C4-2B (cell line): ENCODE measurements around the gene AGMAT.

Experiments used
- H3K27ac ChIP-seq: fragments of 450-650 bp; 2 replicates; pipeline ENCODE4 v1.5.1; 2017
- ZFX ChIP-seq: fragments of 450-650 bp; IDR thresholded peaks from 2 replicates; pipeline ENCODE4 v1.6.1; 2017
- TF ChIP-seq, protein P1 (sequence below): fragments of 450-650 bp; conservative IDR thresholded peaks from 2 replicates; pipeline ENCODE4 v1.5.1; 2017; ENCODE audit warnings: mild to moderate bottlenecking

AGMAT gene, protein sequence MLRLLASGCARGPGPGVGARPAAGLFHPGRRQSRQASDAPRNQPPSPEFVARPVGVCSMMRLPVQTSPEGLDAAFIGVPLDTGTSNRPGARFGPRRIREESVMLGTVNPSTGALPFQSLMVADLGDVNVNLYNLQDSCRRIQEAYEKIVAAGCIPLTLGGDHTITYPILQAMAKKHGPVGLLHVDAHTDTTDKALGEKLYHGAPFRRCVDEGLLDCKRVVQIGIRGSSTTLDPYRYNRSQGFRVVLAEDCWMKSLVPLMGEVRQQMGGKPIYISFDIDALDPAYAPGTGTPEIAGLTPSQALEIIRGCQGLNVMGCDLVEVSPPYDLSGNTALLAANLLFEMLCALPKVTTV

DNA sequence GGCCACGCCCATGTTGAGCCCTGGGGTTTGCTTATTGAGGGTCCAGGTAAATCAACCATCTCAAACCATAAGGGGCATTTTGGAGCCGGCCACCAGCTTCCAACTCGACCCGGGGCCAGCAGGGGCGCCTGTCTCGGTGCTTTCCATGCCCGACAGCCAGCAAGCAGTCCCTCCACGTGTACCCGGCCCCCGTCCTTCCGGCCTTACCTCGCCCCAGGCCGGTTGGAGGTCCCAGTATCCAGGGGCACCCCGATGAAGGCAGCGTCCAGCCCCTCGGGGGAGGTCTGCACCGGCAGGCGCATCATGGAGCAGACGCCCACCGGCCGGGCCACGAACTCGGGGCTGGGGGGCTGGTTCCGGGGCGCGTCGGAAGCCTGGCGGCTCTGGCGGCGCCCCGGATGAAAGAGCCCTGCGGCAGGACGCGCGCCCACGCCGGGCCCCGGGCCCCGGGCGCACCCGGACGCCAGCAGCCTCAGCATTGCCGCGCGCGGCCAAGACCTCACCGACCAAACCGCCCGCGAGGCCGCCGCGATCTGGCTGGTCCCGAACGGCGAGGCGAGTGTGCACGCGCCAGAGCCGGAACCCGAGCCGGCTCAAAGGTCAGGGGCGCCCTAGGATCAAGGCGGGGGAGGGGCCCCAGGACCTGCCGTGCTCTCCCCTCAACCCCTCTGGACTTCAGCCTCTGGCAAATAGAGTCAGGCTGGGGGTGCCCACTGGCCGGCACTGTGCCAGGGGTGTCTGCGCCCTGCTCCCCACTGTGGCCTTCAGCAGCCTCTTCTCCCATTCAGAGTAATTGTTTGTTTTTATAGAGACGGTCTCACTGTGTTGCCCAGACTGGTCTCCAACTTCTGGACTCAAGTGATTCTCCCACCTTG lies at the start of gene AGMAT:
AGMAT (minus strand) TSS at position 563 of the 875 bp plus-strand sequence; CDS start at position 479, 84 bp downstream.
- TF ChIP-seq, protein P1, sequence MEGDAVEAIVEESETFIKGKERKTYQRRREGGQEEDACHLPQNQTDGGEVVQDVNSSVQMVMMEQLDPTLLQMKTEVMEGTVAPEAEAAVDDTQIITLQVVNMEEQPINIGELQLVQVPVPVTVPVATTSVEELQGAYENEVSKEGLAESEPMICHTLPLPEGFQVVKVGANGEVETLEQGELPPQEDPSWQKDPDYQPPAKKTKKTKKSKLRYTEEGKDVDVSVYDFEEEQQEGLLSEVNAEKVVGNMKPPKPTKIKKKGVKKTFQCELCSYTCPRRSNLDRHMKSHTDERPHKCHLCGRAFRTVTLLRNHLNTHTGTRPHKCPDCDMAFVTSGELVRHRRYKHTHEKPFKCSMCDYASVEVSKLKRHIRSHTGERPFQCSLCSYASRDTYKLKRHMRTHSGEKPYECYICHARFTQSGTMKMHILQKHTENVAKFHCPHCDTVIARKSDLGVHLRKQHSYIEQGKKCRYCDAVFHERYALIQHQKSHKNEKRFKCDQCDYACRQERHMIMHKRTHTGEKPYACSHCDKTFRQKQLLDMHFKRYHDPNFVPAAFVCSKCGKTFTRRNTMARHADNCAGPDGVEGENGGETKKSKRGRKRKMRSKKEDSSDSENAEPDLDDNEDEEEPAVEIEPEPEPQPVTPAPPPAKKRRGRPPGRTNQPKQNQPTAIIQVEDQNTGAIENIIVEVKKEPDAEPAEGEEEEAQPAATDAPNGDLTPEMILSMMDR, result no peak
- TF ChIP-seq ZFX, result no peak
- H3K27ac ChIP-seq, result no peak within 1 kb of the TSS

DNA sequence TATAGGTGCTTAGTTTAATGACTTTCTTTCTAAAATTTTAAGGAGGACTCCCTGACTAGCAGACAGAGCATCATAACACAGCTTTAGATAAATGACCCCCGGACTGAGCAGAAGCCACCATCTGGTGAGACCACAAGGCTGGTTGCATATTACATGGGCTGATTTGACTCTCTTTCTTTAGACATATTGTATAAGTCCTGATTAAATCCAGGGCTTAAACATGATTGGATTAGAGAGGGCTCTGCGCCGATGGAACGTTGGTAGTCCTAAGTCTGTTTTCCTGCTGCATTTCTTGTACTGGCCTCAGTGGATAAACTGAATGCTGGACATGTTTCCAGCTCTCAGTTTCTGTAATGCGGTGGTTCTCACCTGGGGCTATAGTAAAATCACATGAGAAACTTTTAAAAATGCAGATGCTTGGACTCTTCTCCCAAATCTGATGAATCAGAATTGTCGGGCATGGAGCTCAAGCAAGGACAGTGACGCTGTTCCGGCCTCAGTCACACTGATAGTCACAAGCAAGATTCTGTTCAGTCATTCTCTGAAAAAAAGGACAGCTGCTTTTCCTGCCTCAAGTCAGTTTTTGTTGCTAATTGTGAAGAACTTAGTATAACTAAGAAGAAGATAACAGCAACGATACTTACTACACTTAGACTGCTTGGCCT lies 49.0 kb upstream of the AGMAT start:
- no peak for TF ChIP-seq ZFX
- TF ChIP-seq, protein P1, result no peak
- H3K27ac ChIP-seq, result no peak overlapping the region

DNA sequence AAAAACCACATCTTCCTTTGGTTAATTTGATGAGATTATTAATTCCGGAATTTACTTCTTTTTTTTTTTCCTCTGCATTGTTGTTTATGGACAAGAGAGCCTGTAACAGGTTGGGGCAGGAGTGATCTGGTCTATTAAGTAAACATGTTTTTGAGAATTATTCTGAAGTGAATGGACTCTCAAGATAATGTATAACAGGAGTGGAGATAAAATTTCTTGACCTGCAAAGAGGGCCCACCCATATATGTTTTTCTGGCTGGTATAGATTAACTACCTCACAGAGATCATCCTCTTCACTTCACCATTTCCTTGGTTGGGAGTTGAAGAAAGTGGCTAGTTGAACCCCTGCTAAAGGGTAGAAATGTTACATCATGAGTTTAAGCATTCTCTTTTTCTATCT lies 43.2 kb upstream of the AGMAT start:
- no peak overlapping the region for H3K27ac ChIP-seq
- TF ChIP-seq, protein P1, result no peak
- no peak for TF ChIP-seq ZFX

DNA sequence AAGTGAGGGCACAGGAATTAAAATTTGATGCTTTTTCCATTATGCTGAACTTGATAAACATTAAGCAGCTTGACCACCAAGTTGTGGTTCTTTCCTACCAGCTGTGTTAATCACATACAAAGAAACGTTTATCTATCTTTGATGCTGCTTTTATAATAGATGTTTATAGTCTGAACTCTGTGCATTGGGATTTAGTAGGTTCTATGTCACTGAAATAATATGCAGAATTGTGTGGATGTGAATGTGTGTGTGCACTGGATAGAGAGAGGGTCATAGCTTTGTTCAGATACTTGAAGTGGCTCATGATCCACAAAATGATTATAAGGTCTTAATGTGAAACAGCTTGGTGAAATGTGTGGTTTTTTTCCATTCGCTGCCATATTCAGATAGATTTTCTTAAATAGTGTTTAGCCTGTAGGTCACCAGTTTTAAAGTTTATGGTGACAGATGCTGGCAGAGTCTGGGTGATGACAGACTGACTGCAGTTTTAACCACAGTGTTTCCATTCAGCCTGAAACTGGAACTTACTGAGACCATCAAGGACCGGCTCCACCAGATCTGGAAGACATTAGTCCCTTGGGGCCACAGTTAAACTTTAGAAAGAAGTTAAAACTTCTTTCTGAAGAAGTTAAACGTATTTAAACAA lies 42.6 kb upstream of the AGMAT start:
- H3K27ac ChIP-seq, result no peak overlapping the region
- TF ChIP-seq, protein P1, result no peak
- no peak for TF ChIP-seq ZFX

DNA sequence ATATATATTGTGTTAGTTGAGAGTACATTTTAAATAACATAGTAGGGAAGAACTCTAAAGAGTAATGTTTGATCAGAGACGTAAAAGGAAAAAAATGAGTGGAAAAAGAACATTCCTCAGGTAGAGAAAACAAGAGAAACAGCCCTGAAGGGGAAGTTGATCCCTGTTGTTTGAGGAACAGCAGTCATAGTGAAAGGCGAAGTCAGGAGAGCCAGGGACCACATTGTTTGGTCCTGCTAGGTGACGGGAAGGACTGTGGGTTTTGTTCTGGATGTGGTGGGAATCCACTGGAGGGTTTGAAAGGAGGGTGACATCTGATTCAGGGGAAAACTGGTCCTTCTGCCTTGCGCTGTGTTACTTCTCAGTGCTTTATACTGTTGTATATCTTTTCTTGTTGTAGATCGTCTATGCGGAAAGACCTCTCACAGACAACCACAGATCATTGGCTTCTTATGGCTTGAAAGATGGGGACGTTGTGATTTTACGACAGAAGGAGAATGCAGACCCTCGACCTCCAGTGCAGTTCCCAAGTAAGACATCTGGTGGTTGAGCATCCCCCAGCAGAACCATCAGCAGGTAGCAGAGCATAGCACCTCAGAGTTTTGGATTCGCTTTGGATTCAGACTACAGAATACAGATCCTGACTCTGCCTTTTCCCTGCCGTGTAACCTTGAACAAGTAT lies 41.6 kb upstream of the AGMAT start:
- peak overlapping the region; percentile 35; the same call in 1 of the 2 replicates for H3K27ac ChIP-seq
- TF ChIP-seq, protein P1, result no peak
- no peak for TF ChIP-seq ZFX

DNA sequence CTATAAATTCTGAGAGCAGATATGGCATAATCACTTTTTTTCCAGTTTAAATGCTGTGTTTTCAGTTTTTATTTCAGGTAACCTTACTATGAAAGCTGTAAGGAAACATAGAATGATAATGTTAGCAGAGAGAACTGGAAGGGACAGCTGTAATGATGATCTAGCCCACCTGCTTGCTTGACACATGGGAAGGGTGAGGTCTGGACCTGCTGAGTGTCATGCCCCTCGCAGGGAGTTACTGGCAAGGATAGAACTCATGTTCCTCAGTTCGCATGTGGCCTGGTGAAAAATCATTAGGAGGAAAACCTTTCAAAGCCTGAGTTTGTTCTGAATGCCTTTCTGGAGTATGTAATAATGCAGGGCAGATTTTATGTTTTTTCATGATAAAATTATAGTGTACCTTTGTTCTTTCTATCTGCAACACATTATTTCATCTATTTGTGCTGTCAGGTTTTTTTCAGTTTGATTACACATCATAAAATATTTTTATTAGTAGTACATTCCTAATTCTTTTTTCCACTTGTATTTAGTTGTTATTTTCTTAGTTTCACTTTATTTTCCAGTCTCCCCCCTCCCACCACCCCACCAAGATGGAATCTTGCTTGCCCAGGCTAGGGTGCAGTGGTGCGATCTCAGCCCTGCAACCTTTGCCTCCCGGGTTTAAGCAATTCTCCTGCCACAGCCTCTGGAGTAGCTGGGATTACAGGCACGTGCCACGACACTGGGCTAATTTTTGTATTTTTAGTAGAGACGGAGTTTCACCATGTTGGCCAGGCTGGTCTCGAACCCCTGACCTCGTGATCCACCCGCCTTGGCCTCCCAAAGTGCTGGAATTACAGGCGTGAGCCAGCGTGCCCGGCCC lies 40.4 kb upstream of the AGMAT start:
- H3K27ac ChIP-seq, result peak overlapping the region; percentile 57
- no peak for TF ChIP-seq ZFX
- TF ChIP-seq, protein P1, result no peak
